ENCODE results near the gene OR14C36. TPM values are rescaled to one million over a fixed set of nuclear protein-coding genes. Genes with fewer than 3 reads are reported as not detected.

The OR14C36 gene
- total RNA-seq, 1 experiment from 2014 or later, result not detected

DNA sequence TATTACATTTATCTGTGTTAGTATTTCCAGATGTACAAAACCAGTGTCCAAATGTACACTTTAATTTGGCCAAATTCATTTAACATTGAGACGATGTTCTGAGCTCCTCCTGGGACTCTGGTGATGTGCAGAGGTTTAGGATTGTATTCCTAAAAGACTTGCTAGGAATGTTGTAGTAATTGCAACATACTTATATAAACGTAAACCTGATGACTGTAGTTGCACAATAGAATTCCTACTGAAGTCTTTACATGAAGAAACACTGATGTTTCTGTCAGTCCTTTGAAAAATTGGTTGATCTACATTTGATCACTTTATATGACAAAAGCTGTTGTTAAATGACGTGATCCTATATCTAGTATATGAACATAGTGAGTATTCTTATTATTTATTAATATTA, 5.1 kb upstream of the OR14C36 start:
- H2BK20ac ChIP-seq (ENCODE audit: low read depth, low read length, poor library complexity, severe bottlenecking), result no peak overlapping the region
- H3K14ac ChIP-seq (ENCODE audit: insufficient read depth, low read length), result no peak overlapping the region
- no peak overlapping the region for H3K27ac Mint-ChIP-seq
- no peaks in the 10 kb centered on the region for H3K27me3 ChIP-seq (ENCODE audit: insufficient read depth, low read length)
- H3K9me3 Mint-ChIP-seq, result peaks cover 74 to 81% of the 10 kb centered on the region in 2 experiments
- no peak overlapping the region for H3K4ac ChIP-seq (ENCODE audit: low read depth, low read length)
- H4K8ac ChIP-seq (replicated peaks; ENCODE audit: insufficient read length, low read depth, low read length), result no peak overlapping the region
- no peak overlapping the region for H2BK5ac ChIP-seq (ENCODE audit: insufficient read length, low read length)
- H2AK5ac ChIP-seq (ENCODE audit: insufficient read length, low read length), result no peak overlapping the region
- no peak overlapping the region for H2BK15ac ChIP-seq (ENCODE audit: low read depth, low read length)
- peaks cover 52% of the 10 kb centered on the region for H3K9me3 ChIP-seq (ENCODE audit: control insufficient read depth, low read depth, low read length)
- no peak overlapping the region for H3K18ac ChIP-seq (ENCODE audit: insufficient read length, low read depth, low read length)
- H4K91ac ChIP-seq (ENCODE audit: insufficient read length, low read depth, low read length), result no peak overlapping the region
- H2AFZ ChIP-seq (ENCODE audit: low read length), result no peak overlapping the region
- H3K23me2 ChIP-seq (ENCODE audit: insufficient read length, low read depth, low read length, poor library complexity, severe bottlenecking), result no peaks in the 10 kb centered on the region
- peaks cover 0 to 21% (median 8%) of the 10 kb centered on the region in 3 experiments; a peak in 6 of 7 replicates for H3K36me3 Mint-ChIP-seq (ENCODE audit: insufficient read depth in 1 of 3, low read depth in 3 of 3)
- H3K9ac ChIP-seq (ENCODE audit: extremely low read depth, insufficient read length, low read length), result no peak overlapping the region
- no peak for TF ChIP-seq CTCF (conservative IDR thresholded peaks at IDR 0.05)
- no peak overlapping the region for H3K56ac ChIP-seq (ENCODE audit: insufficient read length, low read depth, low read length)
- no peaks in the 10 kb centered on the region for H4K20me1 ChIP-seq (ENCODE audit: control insufficient read depth, insufficient read depth, insufficient read length)
- WGBS (ENCODE audit: extremely low coverage, insufficient read length, low lambda C conversion rate), result no CpG with 5 or more reads among the region's 3 CpGs
- H3K27ac ChIP-seq (ENCODE audit: insufficient read length, low read depth, low read length), result no peak overlapping the region
- H3K4me1 ChIP-seq (ENCODE audit: insufficient read depth, low read length), result no peaks in the 10 kb centered on the region
- no peak overlapping the region for H4K5ac ChIP-seq (ENCODE audit: insufficient read length, low read depth, low read length)
- no peak for DNase-seq
- no peak overlapping the region for H3K4me3 Mint-ChIP-seq
- H3K79me1 ChIP-seq (ENCODE audit: insufficient read depth, low read depth, low read length, poor library complexity, severe bottlenecking), result no peaks in the 10 kb centered on the region
- H3K23ac ChIP-seq (ENCODE audit: insufficient read length, low read depth, low read length), result no peak overlapping the region
- H3K4me1 Mint-ChIP-seq, result no peaks in the 10 kb centered on the region
- H3K79me2 ChIP-seq (ENCODE audit: insufficient read depth, low read length), result no peaks in the 10 kb centered on the region
- no peak overlapping the region for H2BK120ac ChIP-seq (ENCODE audit: low read depth, low read length, poor library complexity, severe bottlenecking)
- no peak overlapping the region for H3K4me2 ChIP-seq (ENCODE audit: insufficient read depth, insufficient read length, low read length)
- no peak overlapping the region for H2BK12ac ChIP-seq (ENCODE audit: insufficient read length, low read depth, low read length)
- no peak overlapping the region for H3T11ph ChIP-seq (ENCODE audit: low read length)
- no peaks in the 10 kb centered on the region; the same call in 1 of the 2 replicates for H3K27me3 Mint-ChIP-seq (ENCODE audit: low read depth)
